Neural progenitor cell (in vitro differentiated cells): ENCODE measurements around the gene ST8SIA4. TPM values are rescaled to one million over a fixed set of nuclear protein-coding genes. Genes with fewer than 3 reads are reported as not detected.

Experiments
- DNase-seq: peaks from one replicate; pipeline ENCODE4 v3.0.0-alpha.2; 2016; ENCODE audit warnings: low spot score
- H2AFZ ChIP-seq: fragments of 200-600 bp; sonication (generic); replicated peaks from 2 replicates; pipeline ENCODE4 v1.6.1; 2016; ENCODE audit warnings: antibody characterized with exemption
- H3F3A ChIP-seq: fragments of 200-600 bp; sonication (generic); 2 replicates; pipeline ENCODE4 v1.6.1; 2016; ENCODE audit warnings: antibody characterized with exemption, low read depth
- H3K27ac ChIP-seq: fragments of 200-600 bp; sonication (generic); 2 replicates; pipeline ENCODE4 v1.5.1; 2016; ENCODE audit warnings: mild to moderate bottlenecking
- H3K27me3 ChIP-seq: fragments of 200-600 bp; sonication (generic); 2 replicates; pipeline ENCODE4 v1.6.1; 2016; ENCODE audit warnings: mild to moderate bottlenecking, moderate library complexity
- H3K36me3 ChIP-seq: fragments of 200-600 bp; sonication (generic); 2 replicates; pipeline ENCODE4 v1.5.1; 2016
- H3K4me1 ChIP-seq: fragments of 200-600 bp; sonication (generic); 2 replicates; pipeline ENCODE4 v1.6.1; 2016; ENCODE audit warnings: mixed run types
- H3K4me2 ChIP-seq: fragments of 200-600 bp; sonication (generic); 2 replicates; pipeline ENCODE4 v1.6.1; 2016
- H3K4me3 ChIP-seq: fragments of 200-600 bp; sonication (generic); 2 replicates; pipeline ENCODE4 v1.5.1; 2016
- H3K79me2 ChIP-seq: fragments of 200-600 bp; sonication (generic); 2 replicates; pipeline ENCODE4 v1.6.1; 2016; ENCODE audit warnings: low read depth
- H3K9ac ChIP-seq: fragments of 200-600 bp; sonication (generic); 2 replicates; pipeline ENCODE4 v1.6.1; 2016
- H3K9me3 ChIP-seq: fragments of 200-600 bp; sonication (generic); 2 replicates; pipeline ENCODE4 v1.5.1; 2016; ENCODE audit warnings: low read depth
- H4K20me1 ChIP-seq: fragments of 200-600 bp; sonication (generic); 2 replicates; pipeline ENCODE4 v1.6.1; 2016; ENCODE audit warnings: low read depth
- H3K27ac Mint-ChIP-seq: 3 replicates; pipeline ENCODE4 v1.8.0; 2021; ENCODE audit warnings: mixed read lengths
- H3K27me3 Mint-ChIP-seq: 2 replicates; pipeline ENCODE4 v1.8.0; 2022; ENCODE audit warnings: low read depth, mild to moderate bottlenecking, inconsistent platforms, moderate library complexity, mixed read lengths; ENCODE audit not compliant: insufficient read depth
- H3K36me3 Mint-ChIP-seq: 3 replicates; pipeline ENCODE4 v1.8.0; 2021; ENCODE audit warnings: mixed read lengths
- H3K4me1 Mint-ChIP-seq: 3 replicates; pipeline ENCODE4 v1.8.0; 2021; ENCODE audit warnings: mixed read lengths
- H3K4me3 Mint-ChIP-seq: 3 replicates; pipeline ENCODE4 v1.8.0; 2021; ENCODE audit warnings: mild to moderate bottlenecking, moderate library complexity, mixed read lengths
- H3K9me3 Mint-ChIP-seq: 3 replicates; pipeline ENCODE4 v1.8.0; 2020; ENCODE audit warnings: mixed read lengths
- EZH2 ChIP-seq: fragments of 200-600 bp; sonication (generic); IDR thresholded peaks from 2 replicates; pipeline ENCODE4 v1.6.1; 2017; ENCODE audit warnings: antibody characterized with exemption, mild to moderate bottlenecking, moderate library complexity
- EZH2phosphoT487 ChIP-seq: fragments of 200-600 bp; sonication (generic); IDR thresholded peaks from 2 replicates; pipeline ENCODE4 v1.6.1; 2017; ENCODE audit warnings: antibody characterized with exemption
- total RNA-seq: library from RNA; depleted of rRNA; stranded (reverse); fragments of >200 nt; gene quantifications from 2 replicates; pipeline ENCODE4 v1.2.3, GENCODE V29; 2015; ENCODE audit warnings: low replicate concordance
- TF ChIP-seq, protein P1 (sequence below): fragments of 200-600 bp; sonication (generic); IDR thresholded peaks from 2 replicates; pipeline ENCODE4 v1.5.1; 2017; ENCODE audit warnings: antibody characterized with exemption, mild to moderate bottlenecking

Gene ST8SIA4
- total RNA-seq, 1 donor from 2014 or later: 0.84 TPM

DNA sequence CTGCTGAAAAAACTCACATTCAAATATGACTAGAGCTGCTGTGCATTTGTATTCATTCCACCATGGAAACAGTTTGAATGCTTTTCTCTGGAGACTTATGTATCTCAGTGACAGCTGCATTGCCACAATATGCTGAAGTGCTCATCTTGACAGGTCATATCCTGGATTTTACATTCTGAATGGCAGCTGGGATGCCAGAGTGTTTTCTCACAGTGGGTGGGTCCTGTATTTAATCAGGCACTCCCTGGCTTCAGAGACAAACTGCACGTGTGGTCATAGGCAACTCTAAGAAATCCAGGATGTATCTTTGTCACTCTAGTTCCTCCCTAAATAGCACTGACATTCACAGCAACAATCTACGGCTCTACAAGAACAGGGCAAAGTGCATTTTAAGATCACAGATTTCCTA is 75.6 kb downstream of the ST8SIA4 start:
- Histone ChIP-seq H3F3A (no peaks in the 10 kb centered on the region), H3K4me2 (no peak overlapping the region), H3K4me3 (no peak overlapping the region), H3K9me3 (no peaks in the 10 kb centered on the region), H3K79me2 (no peaks in the 10 kb centered on the region), H3K4me1 (no peaks in the 10 kb centered on the region), H3K27me3 (no peaks in the 10 kb centered on the region), H4K20me1 (no peaks in the 10 kb centered on the region), H3K36me3 (no peaks in the 10 kb centered on the region), H3K9ac (no peak overlapping the region), H2AFZ (no peak overlapping the region), H3K27ac (no peak overlapping the region)
- DNase-seq: no peak
- TF ChIP-seq EZH2: no peak
- no peak for TF ChIP-seq EZH2phosphoT487
- TF ChIP-seq, protein P1, sequence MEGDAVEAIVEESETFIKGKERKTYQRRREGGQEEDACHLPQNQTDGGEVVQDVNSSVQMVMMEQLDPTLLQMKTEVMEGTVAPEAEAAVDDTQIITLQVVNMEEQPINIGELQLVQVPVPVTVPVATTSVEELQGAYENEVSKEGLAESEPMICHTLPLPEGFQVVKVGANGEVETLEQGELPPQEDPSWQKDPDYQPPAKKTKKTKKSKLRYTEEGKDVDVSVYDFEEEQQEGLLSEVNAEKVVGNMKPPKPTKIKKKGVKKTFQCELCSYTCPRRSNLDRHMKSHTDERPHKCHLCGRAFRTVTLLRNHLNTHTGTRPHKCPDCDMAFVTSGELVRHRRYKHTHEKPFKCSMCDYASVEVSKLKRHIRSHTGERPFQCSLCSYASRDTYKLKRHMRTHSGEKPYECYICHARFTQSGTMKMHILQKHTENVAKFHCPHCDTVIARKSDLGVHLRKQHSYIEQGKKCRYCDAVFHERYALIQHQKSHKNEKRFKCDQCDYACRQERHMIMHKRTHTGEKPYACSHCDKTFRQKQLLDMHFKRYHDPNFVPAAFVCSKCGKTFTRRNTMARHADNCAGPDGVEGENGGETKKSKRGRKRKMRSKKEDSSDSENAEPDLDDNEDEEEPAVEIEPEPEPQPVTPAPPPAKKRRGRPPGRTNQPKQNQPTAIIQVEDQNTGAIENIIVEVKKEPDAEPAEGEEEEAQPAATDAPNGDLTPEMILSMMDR: no peak
- Mint-ChIP-seq H3K27me3 (no peaks in the 10 kb centered on the region), H3K4me1 (peaks cover 31% of the 10 kb centered on the region), H3K4me3 (peak overlapping the region; percentile 15), H3K9me3 (peaks cover 4% of the 10 kb centered on the region), H3K36me3 (peaks cover 11% of the 10 kb centered on the region), H3K27ac (peak overlapping the region; percentile 94)

GRCh38 chr5:100826133-100826532 is 76.9 kb downstream of the ST8SIA4 start:
- Histone ChIP-seq H3K4me1 (no peaks in the 10 kb centered on the region), H2AFZ (no peak overlapping the region), H3K9ac (no peak overlapping the region), H3K79me2 (no peaks in the 10 kb centered on the region), H3K4me3 (no peak overlapping the region), H3K4me2 (no peak overlapping the region), H3K36me3 (no peaks in the 10 kb centered on the region), H4K20me1 (no peaks in the 10 kb centered on the region), H3K9me3 (no peaks in the 10 kb centered on the region), H3F3A (no peaks in the 10 kb centered on the region), H3K27ac (no peak overlapping the region), H3K27me3 (no peaks in the 10 kb centered on the region)
- Mint-ChIP-seq H3K4me3 (no peak overlapping the region), H3K9me3 (peaks cover 4% of the 10 kb centered on the region), H3K27ac (peak overlapping the region; percentile 0), H3K36me3 (peaks cover 12% of the 10 kb centered on the region), H3K27me3 (no peaks in the 10 kb centered on the region), H3K4me1 (peaks cover 32% of the 10 kb centered on the region)
- no peak for DNase-seq
- TF ChIP-seq EZH2phosphoT487 (no peak), EZH2 (no peak)
- TF ChIP-seq, protein P1: no peak

DNA sequence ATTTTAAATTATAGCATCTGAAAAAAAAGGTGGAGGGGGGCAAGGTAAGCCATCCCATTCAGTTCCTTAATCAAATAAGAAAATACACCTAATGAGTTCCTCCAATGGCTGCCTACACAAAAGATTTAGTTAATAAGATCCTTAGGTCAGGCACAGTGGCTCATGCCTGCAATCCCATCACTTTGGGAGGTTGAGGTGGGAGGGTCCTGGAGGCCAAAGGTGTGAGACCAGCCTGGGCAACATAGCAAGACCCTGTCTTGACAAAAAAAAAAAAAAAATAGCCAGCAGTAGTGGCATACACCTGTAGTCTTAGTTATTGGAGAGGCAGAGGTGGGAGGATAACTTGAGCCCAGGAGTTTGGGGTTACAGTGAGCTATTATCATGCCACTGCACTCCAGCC is 78.4 kb downstream of the ST8SIA4 start:
- no peaks in the 10 kb centered on the region for H3F3A ChIP-seq
- no peak overlapping the region for H2AFZ ChIP-seq
- H3K36me3 ChIP-seq: no peaks in the 10 kb centered on the region
- Mint-ChIP-seq H3K4me1 (peaks cover 32% of the 10 kb centered on the region), H3K9me3 (peaks cover 4% of the 10 kb centered on the region), H3K36me3 (peaks cover 9% of the 10 kb centered on the region), H3K4me3 (no peak overlapping the region), H3K27me3 (peaks cover 2% of the 10 kb centered on the region), H3K27ac (no peak overlapping the region)
- H3K4me2 ChIP-seq: no peak overlapping the region
- H3K4me1 ChIP-seq: no peaks in the 10 kb centered on the region
- no peak overlapping the region for H3K27ac ChIP-seq
- H3K9me3 ChIP-seq: no peaks in the 10 kb centered on the region
- no peak overlapping the region for H3K9ac ChIP-seq
- TF ChIP-seq EZH2phosphoT487 (no peak), EZH2 (no peak)
- TF ChIP-seq, protein P1: no peak
- no peaks in the 10 kb centered on the region for H3K27me3 ChIP-seq
- H3K79me2 ChIP-seq: no peaks in the 10 kb centered on the region
- no peak for DNase-seq
- no peaks in the 10 kb centered on the region for H4K20me1 ChIP-seq
- no peak overlapping the region for H3K4me3 ChIP-seq
